Left ventricle myocardium inferior (tissue), 1 donor: Measurements from ENCODE around the gene RTN4R. TPM values are rescaled to one million over a fixed set of nuclear protein-coding genes. Genes with fewer than 3 reads are reported as not detected.

Experiments
- DNase-seq: peaks from one replicate; pipeline ENCODE4 v3.0.0-alpha.2; 2020
- H3K27ac ChIP-seq: fragments of 200-600 bp; replicated peaks from 2 replicates; pipeline ENCODE4 v1.8.0; 2021
- H3K27me3 ChIP-seq: fragments of 200-600 bp; 2 replicates; pipeline ENCODE4 v1.8.0; 2021; ENCODE audit warnings: low read depth
- H3K36me3 ChIP-seq: fragments of 200-600 bp; 2 replicates; pipeline ENCODE4 v1.8.0; 2021
- H3K4me1 ChIP-seq: fragments of 200-600 bp; 2 replicates; pipeline ENCODE4 v1.8.0; 2021
- H3K4me3 ChIP-seq: fragments of 200-600 bp; 2 replicates; pipeline ENCODE4 v1.8.0; 2021; ENCODE audit warnings: mild to moderate bottlenecking, moderate library complexity
- H3K9me3 ChIP-seq: fragments of 200-600 bp; replicated peaks from 2 replicates; pipeline ENCODE4 v1.8.0; 2021
- CTCF ChIP-seq: fragments of 200-600 bp; IDR thresholded peaks from 2 replicates; pipeline ENCODE4 v1.8.0; 2021; ENCODE audit warnings: antibody characterized with exemption, mild to moderate bottlenecking, borderline replicate concordance
- intact Hi-C: fragments of 100-400 bp; cut with micrococcal nuclease; formaldehyde crosslinking; loops from one replicate; pipeline ENCODE4 v1.11.0; 2022
- total RNA-seq: library from RNA; stranded (reverse); fragmentation: NEBNext Ultra II Directional; extraction: Animal tissue kit (Norgen Biotek cat#: 25700); gene quantifications from one replicate; pipeline ENCODE4 v1.2.1, GENCODE V29; 2021
- donor health status: DM: no; HTN: yes; CAD: no; lungs with severe emphysema.

The RTN4R gene
- total RNA-seq, 1 donor from 2014 or later, result 0.96 TPM

- no peak overlapping the region for H3K4me3 ChIP-seq
- no peak overlapping the region for H3K27ac ChIP-seq
- no peak for TF ChIP-seq CTCF
- no peaks in the 10 kb centered on the region for H3K9me3 ChIP-seq
- H3K27me3 ChIP-seq, result no peaks in the 10 kb centered on the region
- peaks cover 26% of the 10 kb centered on the region for H3K4me1 ChIP-seq
- DNase-seq, result no peak
- intact Hi-C loops, result no loop called here
- H3K36me3 ChIP-seq, result no peaks in the 10 kb centered on the region
Measured at GRCh38 chr22:20234760-20235388, 33.2 kb downstream of the RTN4R start.

- no peak overlapping the region for H3K27ac ChIP-seq
- intact Hi-C loops, result no loop called here
- H3K27me3 ChIP-seq, result no peaks in the 10 kb centered on the region
- TF ChIP-seq CTCF, result no peak
- no peaks in the 10 kb centered on the region for H3K36me3 ChIP-seq
- no peak overlapping the region for H3K4me3 ChIP-seq
- peaks cover 23% of the 10 kb centered on the region for H3K4me1 ChIP-seq
- no peak for DNase-seq
- H3K9me3 ChIP-seq, result no peaks in the 10 kb centered on the region
Measured at GRCh38 chr22:20234314-20234682, 33.8 kb downstream of the RTN4R start.

- no peak for DNase-seq
- H3K4me1 ChIP-seq, result peaks cover 16% of the 10 kb centered on the region
- intact Hi-C loops, result no loop called here
- no peaks in the 10 kb centered on the region for H3K9me3 ChIP-seq
- no peaks in the 10 kb centered on the region for H3K27me3 ChIP-seq
- no peak overlapping the region for H3K27ac ChIP-seq
- H3K4me3 ChIP-seq, result no peak overlapping the region
- no peaks in the 10 kb centered on the region for H3K36me3 ChIP-seq
- TF ChIP-seq CTCF, result no peak
Measured at GRCh38 chr22:20233351-20234313, 34.5 kb downstream of the RTN4R start.

- no peak for DNase-seq
- H3K4me1 ChIP-seq, result peaks cover 10% of the 10 kb centered on the region
- no peaks in the 10 kb centered on the region for H3K36me3 ChIP-seq
- intact Hi-C loops, result no loop called here
- no peak for TF ChIP-seq CTCF
- H3K9me3 ChIP-seq, result no peaks in the 10 kb centered on the region
- H3K4me3 ChIP-seq, result no peak overlapping the region
- no peaks in the 10 kb centered on the region for H3K27me3 ChIP-seq
- H3K27ac ChIP-seq, result no peak overlapping the region
Measured at GRCh38 chr22:20232781-20233180, 35.3 kb downstream of the RTN4R start.

- intact Hi-C loops, result no loop called here
- no peak for TF ChIP-seq CTCF
- H3K27me3 ChIP-seq, result no peaks in the 10 kb centered on the region
- no peaks in the 10 kb centered on the region for H3K36me3 ChIP-seq
- no peak overlapping the region for H3K27ac ChIP-seq
- DNase-seq, result no peak
- peaks cover 10% of the 10 kb centered on the region for H3K4me1 ChIP-seq
- H3K4me3 ChIP-seq, result no peak overlapping the region
- no peaks in the 10 kb centered on the region for H3K9me3 ChIP-seq
Measured at GRCh38 chr22:20232237-20232598, 35.9 kb downstream of the RTN4R start.
